ENCODE results near the gene EVC.

GRCh38 chr4:5738061-5738460 is 27.1 kb downstream of the EVC start:
- no peak for TF ChIP-seq CTCF (IDR thresholded peaks at IDR 0.05)
- no peak for TF ChIP-seq POLR2A (IDR thresholded peaks at IDR 0.05)
- TF ChIP-seq POLR2AphosphoS5 (IDR thresholded peaks at IDR 0.05) = no peak

All from suprapubic skin (tissue), 4 donors.